Liver (tissue), 9 donors: ENCODE results near the gene C4B. TPM values are rescaled to one million over a fixed set of nuclear protein-coding genes. Genes with fewer than 3 reads are reported as not detected.

ENCODE experiments used
- DNase-seq: peaks from one replicate; pipeline ENCODE4 v3.0.0-alpha.2; 2017; ENCODE audit warnings: low spot score
- H3K27ac ChIP-seq, 2 donors: one replicate each; pipeline ENCODE4 v1.7.0; 2013; ENCODE audit warnings: inconsistent platforms in 2 of 2, low read length in 2 of 2, control low read depth in 1 of 2, low read depth in 1 of 2, mild to moderate bottlenecking in 1 of 2
- H3K27me3 ChIP-seq, 4 donors: one replicate each; pipeline versions ENCODE4 v1.6.1 to v1.7.0; 2013; ENCODE audit warnings: low read length in 3 of 4, inconsistent platforms in 1 of 4, mild to moderate bottlenecking in 1 of 4, moderate library complexity in 1 of 4; ENCODE audit not compliant: control insufficient read depth in 4 of 4, insufficient read depth in 4 of 4
- H3K36me3 ChIP-seq, 4 donors: one replicate each; pipeline versions ENCODE4 v1.6.1 to v1.7.0; 2013; ENCODE audit warnings: low read length in 3 of 4, mild to moderate bottlenecking in 3 of 4, low read depth in 1 of 4, moderate library complexity in 1 of 4; ENCODE audit not compliant: control insufficient read depth in 4 of 4, insufficient read depth in 3 of 4
- H3K4me1 ChIP-seq, 4 donors: one replicate each; pipeline versions ENCODE4 v1.6.1 to v1.7.0; 2013; ENCODE audit warnings: low read length in 3 of 4, mild to moderate bottlenecking in 3 of 4, moderate library complexity in 1 of 4; ENCODE audit not compliant: control insufficient read depth in 4 of 4, insufficient read depth in 4 of 4
- H3K4me3 ChIP-seq, 3 donors: one replicate each; pipeline versions ENCODE4 v1.6.1 to v1.7.0; 2013; ENCODE audit warnings: low read length in 3 of 3, control low read depth in 1 of 3, low read depth in 1 of 3, mild to moderate bottlenecking in 1 of 3
- H3K9ac ChIP-seq, 2 donors: one replicate each; pipeline ENCODE4 v1.7.0; 2013; ENCODE audit warnings: low read length in 2 of 2, mild to moderate bottlenecking in 2 of 2, moderate library complexity in 2 of 2, control low read depth in 1 of 2, low read depth in 1 of 2
- H3K9me3 ChIP-seq, 4 donors: one replicate each; pipeline versions ENCODE4 v1.6.1 to v1.7.0; 2013; ENCODE audit warnings: low read length in 3 of 4; ENCODE audit not compliant: control insufficient read depth in 4 of 4
- EGR1 ChIP-seq, 2 donors: IDR thresholded peaks; 2 replicates each; pipeline ENCODE4 v1.6.1; 2016 to 2018; ENCODE audit warnings: antibody characterized with exemption in 2 of 2, low read depth in 2 of 2
- FOXA1 ChIP-seq: IDR thresholded peaks from 2 replicates; pipeline ENCODE4 v1.6.1; 2016; ENCODE audit warnings: antibody characterized with exemption
- FOXA2 ChIP-seq: IDR thresholded peaks from 2 replicates; pipeline ENCODE4 v1.6.1; 2016; ENCODE audit warnings: antibody characterized with exemption
- GABPA ChIP-seq, 2 donors: IDR thresholded peaks in 1 of 2; conservative IDR thresholded peaks in 1 of 2; 2 replicates each; pipeline ENCODE4 v1.6.1; 2016; ENCODE audit warnings: antibody characterized with exemption in 2 of 2, mild to moderate bottlenecking in 1 of 2, moderate library complexity in 1 of 2
- HNF4A ChIP-seq, 2 donors: conservative IDR thresholded peaks; 2 replicates each; pipeline ENCODE4 v1.6.1; 2016; ENCODE audit warnings: antibody characterized with exemption in 2 of 2, mild to moderate bottlenecking in 2 of 2
- HNF4G ChIP-seq: IDR thresholded peaks from 2 replicates; pipeline ENCODE4 v1.6.1; 2016; ENCODE audit warnings: antibody characterized with exemption
- JUND ChIP-seq, 2 donors: IDR thresholded peaks; 2 replicates each; pipeline ENCODE4 v1.6.1; 2016; ENCODE audit warnings: antibody characterized with exemption in 2 of 2
- NR2F2 ChIP-seq: IDR thresholded peaks from 2 replicates; pipeline ENCODE4 v1.6.1; 2016; ENCODE audit warnings: antibody characterized with exemption
- RAD21 ChIP-seq, 2 donors: IDR thresholded peaks; 2 replicates each; pipeline ENCODE4 v1.6.1; 2016; ENCODE audit warnings: antibody characterized with exemption in 2 of 2, mild to moderate bottlenecking in 2 of 2
- SP1 ChIP-seq: IDR thresholded peaks from 2 replicates; pipeline ENCODE4 v1.6.1; 2018; ENCODE audit warnings: antibody characterized with exemption, mild to moderate bottlenecking
- WGBS: extraction: QIAGEN DNeasy Blood & Tissue Kit; methylation state at CpG from one replicate; pipeline ENCODE4 v1.1.7; 2013; 5-methylcytosine and 5-hydroxymethylcytosine counted together
- polyA plus RNA-seq, 2 donors: library from polyadenylated mRNA; stranded (reverse) in 1 of 2; unstranded in 1 of 2; fragments of 200-250 nt in 1 of 2; fragments of >200 nt in 1 of 2; fragmentation: Nextera tagmentation in 1 of 2; extraction: Ambion mirVana in 1 of 2; gene quantifications; one replicate each; pipeline versions ENCODE4 v1.2.1 to v1.2.3, GENCODE V29; 2013 to 2015
- total RNA-seq, 2 donors: library from RNA; depleted of rRNA; stranded (reverse); fragments of >200 nt; gene quantifications; one replicate each; pipeline ENCODE4 v1.2.3, GENCODE V29; 2014
- TF ChIP-seq, protein P1 (sequence below): fragments of 150-350 bp; IDR thresholded peaks from 2 replicates; pipeline ENCODE4 v1.5.1; 2017; ENCODE audit warnings: improper control_type of control experiment, low read depth, low read length; ENCODE audit not compliant: missing input control
- TF ChIP-seq, protein P2 (sequence below): IDR thresholded peaks from 2 replicates; pipeline ENCODE4 v1.6.1; 2016; ENCODE audit warnings: antibody characterized with exemption
- TF ChIP-seq, protein P3 (sequence below): IDR thresholded peaks from 2 replicates; pipeline ENCODE4 v1.6.1; 2016; ENCODE audit warnings: antibody characterized with exemption
- TF ChIP-seq, protein P4 (sequence below): IDR thresholded peaks from 2 replicates; pipeline ENCODE4 v1.6.1; 2016; ENCODE audit warnings: antibody characterized with exemption, mild to moderate bottlenecking
- TF ChIP-seq, protein P5 (sequence below): IDR thresholded peaks from 2 replicates; pipeline ENCODE4 v1.6.1; 2016; ENCODE audit warnings: antibody characterized with exemption
- donor health status: healthy.
- donor health status: healthy.
- donor health status: healthy.
- donor health status: healthy.
- donor health status: healthy.

Gene C4B
- total and polyA plus RNA-seq, 4 donors, result 666 to 3,560 (median 1,406) TPM

DNA sequence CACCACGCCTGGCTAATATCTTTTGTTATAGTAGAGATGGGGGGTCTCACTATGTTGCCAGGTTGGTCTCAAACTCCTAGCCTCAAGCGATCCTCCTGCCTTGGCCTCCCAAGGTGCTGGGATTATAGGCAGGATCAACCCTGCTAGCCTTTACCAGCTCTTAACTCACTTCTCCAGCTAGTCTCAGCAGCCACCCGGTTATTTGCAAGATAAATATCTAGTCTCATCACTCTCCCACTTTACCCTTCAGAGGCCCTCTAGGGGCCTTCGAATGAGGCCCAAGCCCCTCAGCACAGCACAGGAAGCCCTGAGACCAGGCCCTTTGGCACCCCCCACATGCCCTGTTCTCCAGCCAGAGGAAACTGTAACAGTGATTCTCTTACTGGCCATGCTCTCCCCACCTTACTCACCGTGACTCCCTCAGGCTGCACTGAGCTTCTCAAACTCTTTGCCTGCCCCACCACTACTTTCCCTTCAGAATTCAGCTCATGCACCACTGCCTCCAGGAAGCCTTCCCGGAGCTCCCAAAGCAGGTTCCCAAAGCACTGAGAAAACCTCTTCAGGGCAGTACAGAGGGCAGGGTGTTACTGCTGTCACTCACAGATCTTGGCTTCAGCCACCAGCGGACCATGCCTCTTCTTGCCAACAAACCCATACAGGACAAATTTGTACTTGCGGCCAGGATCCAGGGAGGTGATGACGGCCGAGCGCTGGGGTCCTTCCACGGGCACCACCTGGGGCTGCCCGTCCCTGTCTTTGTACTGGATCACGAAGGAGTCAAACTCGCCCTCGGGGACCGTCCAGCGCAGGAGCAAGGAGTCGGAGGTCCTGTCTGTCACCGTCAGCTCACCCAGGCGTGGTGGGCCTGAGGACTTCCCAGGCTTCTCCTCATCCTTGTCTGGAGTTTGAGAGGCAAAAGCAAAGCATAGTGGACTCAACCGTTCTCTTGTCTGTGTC is 69.5 kb downstream of the C4B start:
- Histone ChIP-seq H3K9me3 (no peaks in the 10 kb centered on the region), H3K9ac (no peak overlapping the region), H3K4me1 (peaks cover 0 to 5% (median 2%) of the 10 kb centered on the region in 4 donors), H3K27ac (no peak overlapping the region), H3K4me3 (no peak overlapping the region), H3K27me3 (peaks cover 0 to 3% (median 0%) of the 10 kb centered on the region in 4 donors), H3K36me3 (no peaks in the 10 kb centered on the region)
- TF ChIP-seq HNF4A (conservative IDR thresholded peaks at IDR 0.05), result no peak
- no peak for TF ChIP-seq FOXA2
- TF ChIP-seq, protein P1, sequence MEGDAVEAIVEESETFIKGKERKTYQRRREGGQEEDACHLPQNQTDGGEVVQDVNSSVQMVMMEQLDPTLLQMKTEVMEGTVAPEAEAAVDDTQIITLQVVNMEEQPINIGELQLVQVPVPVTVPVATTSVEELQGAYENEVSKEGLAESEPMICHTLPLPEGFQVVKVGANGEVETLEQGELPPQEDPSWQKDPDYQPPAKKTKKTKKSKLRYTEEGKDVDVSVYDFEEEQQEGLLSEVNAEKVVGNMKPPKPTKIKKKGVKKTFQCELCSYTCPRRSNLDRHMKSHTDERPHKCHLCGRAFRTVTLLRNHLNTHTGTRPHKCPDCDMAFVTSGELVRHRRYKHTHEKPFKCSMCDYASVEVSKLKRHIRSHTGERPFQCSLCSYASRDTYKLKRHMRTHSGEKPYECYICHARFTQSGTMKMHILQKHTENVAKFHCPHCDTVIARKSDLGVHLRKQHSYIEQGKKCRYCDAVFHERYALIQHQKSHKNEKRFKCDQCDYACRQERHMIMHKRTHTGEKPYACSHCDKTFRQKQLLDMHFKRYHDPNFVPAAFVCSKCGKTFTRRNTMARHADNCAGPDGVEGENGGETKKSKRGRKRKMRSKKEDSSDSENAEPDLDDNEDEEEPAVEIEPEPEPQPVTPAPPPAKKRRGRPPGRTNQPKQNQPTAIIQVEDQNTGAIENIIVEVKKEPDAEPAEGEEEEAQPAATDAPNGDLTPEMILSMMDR, result no peak
- no peak for TF ChIP-seq NR2F2
- TF ChIP-seq, protein P2, sequence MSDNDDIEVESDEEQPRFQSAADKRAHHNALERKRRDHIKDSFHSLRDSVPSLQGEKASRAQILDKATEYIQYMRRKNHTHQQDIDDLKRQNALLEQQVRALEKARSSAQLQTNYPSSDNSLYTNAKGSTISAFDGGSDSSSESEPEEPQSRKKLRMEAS, result no peak
- no peak for TF ChIP-seq EGR1 (IDR thresholded peaks at IDR 0.05; ENCODE audit: low read depth in 2 of 2)
- TF ChIP-seq RAD21 (IDR thresholded peaks at IDR 0.05), result no peak
- no peak for TF ChIP-seq HNF4G
- TF ChIP-seq, protein P3, sequence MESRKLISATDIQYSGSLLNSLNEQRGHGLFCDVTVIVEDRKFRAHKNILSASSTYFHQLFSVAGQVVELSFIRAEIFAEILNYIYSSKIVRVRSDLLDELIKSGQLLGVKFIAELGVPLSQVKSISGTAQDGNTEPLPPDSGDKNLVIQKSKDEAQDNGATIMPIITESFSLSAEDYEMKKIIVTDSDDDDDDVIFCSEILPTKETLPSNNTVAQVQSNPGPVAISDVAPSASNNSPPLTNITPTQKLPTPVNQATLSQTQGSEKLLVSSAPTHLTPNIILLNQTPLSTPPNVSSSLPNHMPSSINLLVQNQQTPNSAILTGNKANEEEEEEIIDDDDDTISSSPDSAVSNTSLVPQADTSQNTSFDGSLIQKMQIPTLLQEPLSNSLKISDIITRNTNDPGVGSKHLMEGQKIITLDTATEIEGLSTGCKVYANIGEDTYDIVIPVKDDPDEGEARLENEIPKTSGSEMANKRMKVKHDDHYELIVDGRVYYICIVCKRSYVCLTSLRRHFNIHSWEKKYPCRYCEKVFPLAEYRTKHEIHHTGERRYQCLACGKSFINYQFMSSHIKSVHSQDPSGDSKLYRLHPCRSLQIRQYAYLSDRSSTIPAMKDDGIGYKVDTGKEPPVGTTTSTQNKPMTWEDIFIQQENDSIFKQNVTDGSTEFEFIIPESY, result no peak
- TF ChIP-seq, protein P4, sequence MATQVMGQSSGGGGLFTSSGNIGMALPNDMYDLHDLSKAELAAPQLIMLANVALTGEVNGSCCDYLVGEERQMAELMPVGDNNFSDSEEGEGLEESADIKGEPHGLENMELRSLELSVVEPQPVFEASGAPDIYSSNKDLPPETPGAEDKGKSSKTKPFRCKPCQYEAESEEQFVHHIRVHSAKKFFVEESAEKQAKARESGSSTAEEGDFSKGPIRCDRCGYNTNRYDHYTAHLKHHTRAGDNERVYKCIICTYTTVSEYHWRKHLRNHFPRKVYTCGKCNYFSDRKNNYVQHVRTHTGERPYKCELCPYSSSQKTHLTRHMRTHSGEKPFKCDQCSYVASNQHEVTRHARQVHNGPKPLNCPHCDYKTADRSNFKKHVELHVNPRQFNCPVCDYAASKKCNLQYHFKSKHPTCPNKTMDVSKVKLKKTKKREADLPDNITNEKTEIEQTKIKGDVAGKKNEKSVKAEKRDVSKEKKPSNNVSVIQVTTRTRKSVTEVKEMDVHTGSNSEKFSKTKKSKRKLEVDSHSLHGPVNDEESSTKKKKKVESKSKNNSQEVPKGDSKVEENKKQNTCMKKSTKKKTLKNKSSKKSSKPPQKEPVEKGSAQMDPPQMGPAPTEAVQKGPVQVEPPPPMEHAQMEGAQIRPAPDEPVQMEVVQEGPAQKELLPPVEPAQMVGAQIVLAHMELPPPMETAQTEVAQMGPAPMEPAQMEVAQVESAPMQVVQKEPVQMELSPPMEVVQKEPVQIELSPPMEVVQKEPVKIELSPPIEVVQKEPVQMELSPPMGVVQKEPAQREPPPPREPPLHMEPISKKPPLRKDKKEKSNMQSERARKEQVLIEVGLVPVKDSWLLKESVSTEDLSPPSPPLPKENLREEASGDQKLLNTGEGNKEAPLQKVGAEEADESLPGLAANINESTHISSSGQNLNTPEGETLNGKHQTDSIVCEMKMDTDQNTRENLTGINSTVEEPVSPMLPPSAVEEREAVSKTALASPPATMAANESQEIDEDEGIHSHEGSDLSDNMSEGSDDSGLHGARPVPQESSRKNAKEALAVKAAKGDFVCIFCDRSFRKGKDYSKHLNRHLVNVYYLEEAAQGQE, result no peak
- TF ChIP-seq GABPA (IDR thresholded peaks at IDR 0.05 in 1 of 2, conservative IDR thresholded peaks at IDR 0.05 in 1 of 2), result no peak
- no peak for TF ChIP-seq JUND (IDR thresholded peaks at IDR 0.05)
- TF ChIP-seq SP1, result no peak
- TF ChIP-seq, protein P5, sequence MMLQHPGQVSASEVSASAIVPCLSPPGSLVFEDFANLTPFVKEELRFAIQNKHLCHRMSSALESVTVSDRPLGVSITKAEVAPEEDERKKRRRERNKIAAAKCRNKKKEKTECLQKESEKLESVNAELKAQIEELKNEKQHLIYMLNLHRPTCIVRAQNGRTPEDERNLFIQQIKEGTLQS, result no peak
- TF ChIP-seq FOXA1, result no peak
- WGBS, result 94% methylated on average over 22 of the region's 22 CpGs
- no peak for DNase-seq
